Astrocyte (in vitro differentiated cells and primary cell): Measurements from ENCODE around the gene ATP4B. TPM values are rescaled to one million over a fixed set of nuclear protein-coding genes. Genes with fewer than 3 reads are reported as not detected.

Source experiments
- DNase-seq: peaks from one replicate; pipeline ENCODE4 v3.0.0-alpha.2; 2010; ENCODE audit warnings: low read depth
- FAIRE-seq: peaks from 2 replicates; lab custom pipeline; 2011; peaks lifted over from hg19 to GRCh38; lab: Jason Lieb, UNC
- H2AFZ ChIP-seq: 2 replicates; pipeline ENCODE4 v1.6.0; 2012; ENCODE audit warnings: low read depth, low read length, inconsistent platforms
- H3K27ac ChIP-seq: 2 replicates; pipeline ENCODE4 v1.5.1; 2011; ENCODE audit warnings: low read depth, low read length, inconsistent platforms
- H3K27me3 ChIP-seq: 2 replicates; pipeline ENCODE4 v1.6.0; 2011; ENCODE audit warnings: low read length, inconsistent platforms; ENCODE audit not compliant: insufficient read depth
- H3K36me3 ChIP-seq: 2 replicates; pipeline ENCODE4 v1.5.1; 2011; ENCODE audit warnings: low read length, inconsistent platforms; ENCODE audit not compliant: insufficient read depth
- H3K4me1 ChIP-seq: 2 replicates; pipeline ENCODE4 v1.5.1; 2011; ENCODE audit warnings: low read length, inconsistent platforms; ENCODE audit not compliant: insufficient read depth
- H3K4me2 ChIP-seq: 2 replicates; pipeline ENCODE4 v1.6.0; 2012; ENCODE audit warnings: low read length, inconsistent platforms
- H3K4me3 ChIP-seq: 2 replicates; pipeline ENCODE4 v1.5.1; 2011; ENCODE audit warnings: low read depth, mild to moderate bottlenecking, low read length, inconsistent platforms; ENCODE audit not compliant: insufficient read depth
- H3K79me2 ChIP-seq: 2 replicates; pipeline ENCODE4 v1.6.0; 2012; ENCODE audit warnings: mild to moderate bottlenecking, low read length, inconsistent platforms; ENCODE audit not compliant: insufficient read depth
- H3K9ac ChIP-seq: 2 replicates; pipeline ENCODE4 v1.6.0; 2012; ENCODE audit warnings: mild to moderate bottlenecking, low read length, inconsistent platforms
- H3K9me3 ChIP-seq: 2 replicates; pipeline ENCODE4 v1.5.1; 2012; ENCODE audit warnings: low read depth, mild to moderate bottlenecking, low read length, inconsistent platforms; ENCODE audit not compliant: insufficient read depth
- H4K20me1 ChIP-seq: 2 replicates; pipeline ENCODE4 v1.6.0; 2012; ENCODE audit warnings: low read length, inconsistent platforms; ENCODE audit not compliant: insufficient read depth
- H3K27ac Mint-ChIP-seq: one replicate; pipeline ENCODE4 v1.8.0; 2021; ENCODE audit warnings: mild to moderate bottlenecking, mixed read lengths; ENCODE audit not compliant: unreplicated experiment
- H3K27me3 Mint-ChIP-seq: one replicate; pipeline ENCODE4 v1.8.0; 2021; ENCODE audit warnings: low read depth, mixed read lengths; ENCODE audit not compliant: unreplicated experiment
- H3K36me3 Mint-ChIP-seq: one replicate; pipeline ENCODE4 v1.8.0; 2021; ENCODE audit warnings: low read depth, mixed read lengths; ENCODE audit not compliant: unreplicated experiment
- H3K4me1 Mint-ChIP-seq: one replicate; pipeline ENCODE4 v1.8.0; 2021; ENCODE audit warnings: low read depth, mixed read lengths; ENCODE audit not compliant: unreplicated experiment
- H3K4me3 Mint-ChIP-seq: one replicate; pipeline ENCODE4 v1.8.0; 2021; ENCODE audit warnings: mild to moderate bottlenecking, moderate library complexity, mixed read lengths; ENCODE audit not compliant: unreplicated experiment
- H3K9me3 Mint-ChIP-seq: one replicate; pipeline ENCODE4 v1.8.0; 2021; ENCODE audit warnings: mild to moderate bottlenecking, mixed read lengths; ENCODE audit not compliant: unreplicated experiment
- CTCF ChIP-seq: IDR thresholded peaks from 2 replicates; pipeline ENCODE4 v1.5.1; 2011; ENCODE audit warnings: low read depth, mild to moderate bottlenecking, inconsistent platforms, low read length, moderate library complexity; ENCODE audit not compliant: insufficient read depth
- EZH2 ChIP-seq: IDR thresholded peaks from 2 replicates; pipeline ENCODE4 v1.6.1; 2012; ENCODE audit warnings: mild to moderate bottlenecking, low read length, inconsistent platforms; ENCODE audit not compliant: insufficient read depth
- total RNA-seq: library from RNA; stranded (reverse); gene quantifications from 2 replicates; pipeline ENCODE4 v1.2.1, GENCODE V29; 2021

Gene ATP4B
- total RNA-seq, 1 donor from 2014 or later: not detected

GRCh38 chr13:113644800-113645199 lies 13.2 kb downstream of the ATP4B start:
- Mint-ChIP-seq H3K4me3 (no peak overlapping the region), H3K9me3 (peaks cover 2% of the 10 kb centered on the region), H3K27ac (no peak overlapping the region), H3K27me3 (no peaks in the 10 kb centered on the region), H3K4me1 (no peaks in the 10 kb centered on the region), H3K36me3 (peaks cover 8% of the 10 kb centered on the region)
- H3K4me1 ChIP-seq: peaks cover 11% of the 10 kb centered on the region
- H3K27me3 ChIP-seq: no peaks in the 10 kb centered on the region
- no peak overlapping the region for H3K4me3 ChIP-seq
- DNase-seq: no peak
- H3K36me3 ChIP-seq: peaks cover 16% of the 10 kb centered on the region
- no peaks in the 10 kb centered on the region for H3K9me3 ChIP-seq
- no peak for FAIRE-seq
- TF ChIP-seq EZH2: no peak
- no peak for TF ChIP-seq CTCF
- H3K79me2 ChIP-seq: no peaks in the 10 kb centered on the region
- H2AFZ ChIP-seq: no peak overlapping the region
- H3K27ac ChIP-seq: no peak overlapping the region
- no peak overlapping the region for H3K9ac ChIP-seq
- no peaks in the 10 kb centered on the region for H4K20me1 ChIP-seq
- no peak overlapping the region for H3K4me2 ChIP-seq

- Histone ChIP-seq H3K9ac (no peak overlapping the region), H3K36me3 (peaks cover 28% of the 10 kb centered on the region), H3K4me1 (peaks cover 11% of the 10 kb centered on the region), H3K27ac (peak overlapping the region; percentile 10), H4K20me1 (no peaks in the 10 kb centered on the region), H2AFZ (no peak overlapping the region), H3K9me3 (no peaks in the 10 kb centered on the region), H3K4me2 (no peak overlapping the region), H3K79me2 (no peaks in the 10 kb centered on the region), H3K27me3 (no peaks in the 10 kb centered on the region), H3K4me3 (no peak overlapping the region)
- FAIRE-seq: peak; percentile 5
- no peaks in the 10 kb centered on the region for H3K4me1 Mint-ChIP-seq
- peaks cover 2% of the 10 kb centered on the region for H3K9me3 Mint-ChIP-seq
- H3K27me3 Mint-ChIP-seq: no peaks in the 10 kb centered on the region
- DNase-seq: peak; percentile 90
- no peak for TF ChIP-seq EZH2
- no peak for TF ChIP-seq CTCF
- H3K4me3 Mint-ChIP-seq: no peak overlapping the region
- peaks cover 12% of the 10 kb centered on the region for H3K36me3 Mint-ChIP-seq
- H3K27ac Mint-ChIP-seq: no peak overlapping the region
Measured at GRCh38 chr13:113643593-113643992, 14.4 kb downstream of the ATP4B start.

- DNase-seq (no peak), FAIRE-seq (no peak)
- Mint-ChIP-seq H3K27ac (no peak overlapping the region), H3K36me3 (peaks cover 17% of the 10 kb centered on the region), H3K4me3 (no peak overlapping the region), H3K27me3 (no peaks in the 10 kb centered on the region), H3K9me3 (peaks cover 2% of the 10 kb centered on the region), H3K4me1 (no peaks in the 10 kb centered on the region)
- Histone ChIP-seq H3K27me3 (no peaks in the 10 kb centered on the region), H3K4me3 (no peak overlapping the region), H3K9me3 (no peaks in the 10 kb centered on the region), H2AFZ (no peak overlapping the region), H3K79me2 (no peaks in the 10 kb centered on the region), H3K27ac (no peak overlapping the region), H3K4me1 (peaks cover 11% of the 10 kb centered on the region), H3K9ac (no peak overlapping the region), H3K4me2 (no peak overlapping the region), H4K20me1 (no peaks in the 10 kb centered on the region), H3K36me3 (peaks cover 35% of the 10 kb centered on the region)
- TF ChIP-seq CTCF (no peak), EZH2 (no peak)
Measured at GRCh38 chr13:113642563-113642962, 15.4 kb downstream of the ATP4B start.
